Measurements from ENCODE around the gene JMJD4. TPM values are rescaled to one million over a fixed set of nuclear protein-coding genes. Genes with fewer than 3 reads are reported as not detected.

The JMJD4 gene
- polyA plus RNA-seq, 6 donors from 2014 or later, result 34.3 to 43.1 (median 36.5) TPM

GRCh38 chr1:227731241-227731677 lies 3.8 kb downstream of the JMJD4 start:
- no peaks in the 10 kb centered on the region for H3K27me3 Mint-ChIP-seq
- no peaks in the 10 kb centered on the region for H3K36me3 Mint-ChIP-seq
- H3K4me3 Mint-ChIP-seq, result peak overlapping the region in 1 of 8 donors; percentile 15
- peaks cover 36 to 55% (median 50%) of the 10 kb centered on the region in 3 donors for H3K4me1 Mint-ChIP-seq
- H3K9me3 Mint-ChIP-seq, result no peaks in the 10 kb centered on the region
- no peak for DNase-seq
- no peak overlapping the region for H3K27ac Mint-ChIP-seq
- no peak for ATAC-seq (ENCODE audit: low read depth in 2 of 2)

- DNase-seq, result no peak
- Mint-ChIP-seq H3K9me3 (no peaks in the 10 kb centered on the region), H3K27ac (peak overlapping the region in 3 of 6 donors; percentile 33 to 72 (median 63)), H3K4me1 (peaks cover 30 to 49% (median 48%) of the 10 kb centered on the region in 3 donors), H3K36me3 (no peaks in the 10 kb centered on the region), H3K27me3 (no peaks in the 10 kb centered on the region), H3K4me3 (peak overlapping the region in 4 of 8 donors; percentile 54 to 87 (median 80))
- no peak for ATAC-seq (ENCODE audit: low read depth in 2 of 2)
These were observed 4.4 kb downstream of the JMJD4 start for GRCh38 chr1:227730630-227731151.

- Mint-ChIP-seq H3K4me3 (peak overlapping the region; percentile 57 to 92 (median 85)), H3K9me3 (peaks cover 0 to 3% (median 0%) of the 10 kb centered on the region in 7 donors), H3K36me3 (no peaks in the 10 kb centered on the region), H3K27me3 (no peaks in the 10 kb centered on the region), H3K27ac (peak overlapping the region; percentile 33 to 72 (median 60)), H3K4me1 (peaks cover 28 to 48% (median 48%) of the 10 kb centered on the region in 3 donors)
- peak in 1 of 2 donors; percentile 15 for ATAC-seq (ENCODE audit: low read depth in 2 of 2)
- no peak for DNase-seq
These were observed 5.0 kb downstream of the JMJD4 start for GRCh38 chr1:227729881-227730629.

GRCh38 chr1:227729144-227729880 lies 5.8 kb downstream of the JMJD4 start:
- Mint-ChIP-seq H3K36me3 (peaks cover 0 to 2% of the 10 kb centered on the region in 2 donors), H3K4me3 (peak overlapping the region; percentile 81 to 92 (median 88)), H3K9me3 (peaks cover 0 to 5% (median under 1%) of the 10 kb centered on the region in 7 donors), H3K27me3 (peaks cover 0 to 3% (median 3%) of the 10 kb centered on the region in 3 donors), H3K27ac (peak overlapping the region; percentile 38 to 72 (median 62)), H3K4me1 (peaks cover 23 to 44% (median 44%) of the 10 kb centered on the region in 3 donors)
- ATAC-seq (ENCODE audit: low read depth in 2 of 2) (no peak), DNase-seq (no peak)

GRCh38 chr1:227728892-227729143 lies 6.3 kb downstream of the JMJD4 start:
- Mint-ChIP-seq H3K9me3 (peaks cover 0 to 10% (median 5%) of the 10 kb centered on the region in 7 donors), H3K4me3 (peak overlapping the region; percentile 81 to 92 (median 88)), H3K4me1 (peaks cover 20 to 42% (median 41%) of the 10 kb centered on the region in 3 donors), H3K27ac (peak overlapping the region in 5 of 6 donors; percentile 57 to 92 (median 67)), H3K27me3 (peaks cover 4 to 8% (median 8%) of the 10 kb centered on the region in 3 donors), H3K36me3 (peaks cover 0 to 7% of the 10 kb centered on the region in 2 donors)
- DNase-seq (no peak), ATAC-seq (ENCODE audit: low read depth in 2 of 2) (peak in 1 of 2 donors; percentile 16)

- Mint-ChIP-seq H3K4me3 (peak overlapping the region; percentile 81 to 92 (median 88)), H3K27ac (peak overlapping the region in 5 of 6 donors; percentile 16 to 92 (median 87)), H3K27me3 (peaks cover 4 to 10% (median 9%) of the 10 kb centered on the region in 3 donors), H3K9me3 (peaks cover 0 to 15% (median 10%) of the 10 kb centered on the region in 7 donors), H3K36me3 (peaks cover under 1 to 12% of the 10 kb centered on the region in 2 donors), H3K4me1 (peaks cover 14 to 36% (median 35%) of the 10 kb centered on the region in 3 donors)
- DNase-seq, result peak; percentile 28
- peak; percentile 68 for ATAC-seq (ENCODE audit: low read depth in 2 of 2)
These were observed 6.8 kb downstream of the JMJD4 start for GRCh38 chr1:227728059-227728891.

GRCh38 chr1:227726924-227727599 lies 8.0 kb downstream of the JMJD4 start:
- peaks cover 14 to 29% (median 28%) of the 10 kb centered on the region in 3 donors for H3K4me1 Mint-ChIP-seq
- peaks cover 6 to 23% of the 10 kb centered on the region in 2 donors for H3K36me3 Mint-ChIP-seq
- peak overlapping the region; percentile 12 to 92 (median 84) for H3K4me3 Mint-ChIP-seq
- H3K9me3 Mint-ChIP-seq, result peaks cover 4 to 27% (median 20%) of the 10 kb centered on the region in 7 donors
- DNase-seq, result no peak
- H3K27me3 Mint-ChIP-seq, result peaks cover 4 to 10% (median 9%) of the 10 kb centered on the region in 3 donors
- peak overlapping the region in 2 of 6 donors; percentile 2 to 44 for H3K27ac Mint-ChIP-seq
- no peak for ATAC-seq (ENCODE audit: low read depth in 2 of 2)

- Mint-ChIP-seq H3K27ac (no peak overlapping the region), H3K27me3 (peaks cover 4 to 10% (median 9%) of the 10 kb centered on the region in 3 donors), H3K4me1 (peaks cover 14 to 29% (median 28%) of the 10 kb centered on the region in 3 donors), H3K4me3 (peak overlapping the region in 1 of 8 donors; percentile 81), H3K36me3 (peaks cover 8 to 31% of the 10 kb centered on the region in 2 donors), H3K9me3 (peaks cover 4 to 35% (median 28%) of the 10 kb centered on the region in 7 donors)
- DNase-seq (no peak), ATAC-seq (ENCODE audit: low read depth in 2 of 2) (no peak)
These were observed 8.8 kb downstream of the JMJD4 start for GRCh38 chr1:227726318-227726717.

GRCh38 chr1:227725046-227725445 lies 10.1 kb downstream of the JMJD4 start:
- Mint-ChIP-seq H3K27ac (no peak overlapping the region), H3K4me1 (peaks cover 13 to 25% (median 24%) of the 10 kb centered on the region in 3 donors), H3K4me3 (no peak overlapping the region), H3K9me3 (peaks cover 12 to 48% (median 40%) of the 10 kb centered on the region in 7 donors), H3K36me3 (peaks cover 18 to 43% of the 10 kb centered on the region in 2 donors), H3K27me3 (peaks cover 4 to 16% (median 10%) of the 10 kb centered on the region in 3 donors)
- ATAC-seq (ENCODE audit: low read depth in 2 of 2) (no peak), DNase-seq (no peak)

GRCh38 chr1:227723474-227723873 lies 11.6 kb downstream of the JMJD4 start:
- ATAC-seq (ENCODE audit: low read depth in 2 of 2) (no peak), DNase-seq (no peak)
- H3K4me1 Mint-ChIP-seq, result peaks cover 7 to 9% (median 8%) of the 10 kb centered on the region in 3 donors
- peaks cover 23 to 58% of the 10 kb centered on the region in 2 donors for H3K36me3 Mint-ChIP-seq
- peaks cover 9 to 16% (median 10%) of the 10 kb centered on the region in 3 donors for H3K27me3 Mint-ChIP-seq
- peaks cover 19 to 63% (median 53%) of the 10 kb centered on the region in 7 donors for H3K9me3 Mint-ChIP-seq
- H3K27ac Mint-ChIP-seq, result peak overlapping the region in 1 of 6 donors; percentile 49
- peak overlapping the region in 1 of 8 donors; percentile 11 for H3K4me3 Mint-ChIP-seq

GRCh38 chr1:227718932-227719331 lies 16.2 kb downstream of the JMJD4 start:
- H3K4me3 Mint-ChIP-seq, result no peak overlapping the region
- ATAC-seq (ENCODE audit: low read depth in 2 of 2) (no peak), DNase-seq (no peak)
- H3K36me3 Mint-ChIP-seq, result peaks cover 39 to 80% of the 10 kb centered on the region in 2 donors
- no peak overlapping the region for H3K27ac Mint-ChIP-seq
- H3K9me3 Mint-ChIP-seq, result peaks cover 38 to 99% (median 89%) of the 10 kb centered on the region in 7 donors
- peaks cover 3 to 21% (median 6%) of the 10 kb centered on the region in 3 donors for H3K27me3 Mint-ChIP-seq
- H3K4me1 Mint-ChIP-seq, result no peaks in the 10 kb centered on the region

GRCh38 chr1:227712648-227713047 lies 22.5 kb downstream of the JMJD4 start:
- Mint-ChIP-seq H3K4me1 (peaks cover 0 to 11% (median 5%) of the 10 kb centered on the region in 3 donors), H3K36me3 (peaks cover 16 to 36% of the 10 kb centered on the region in 2 donors), H3K27me3 (peaks cover 0 to 21% (median 0%) of the 10 kb centered on the region in 3 donors), H3K27ac (no peak overlapping the region), H3K9me3 (peaks cover 22 to 73% (median 49%) of the 10 kb centered on the region in 7 donors), H3K4me3 (no peak overlapping the region)
- DNase-seq, result no peak
- no peak for ATAC-seq (ENCODE audit: low read depth in 2 of 2)

Data from naive B cell (primary cell).